Skeletal muscle satellite cell (primary cell): ENCODE data around the gene MYH15.

ENCODE experiments used
- H3K27me3 ChIP-seq: 2 replicates; pipeline ENCODE4 v1.7.0; 2013; ENCODE audit warnings: low read length; ENCODE audit not compliant: control insufficient read depth, insufficient read depth
- H3K36me3 ChIP-seq: 2 replicates; pipeline ENCODE4 v1.7.0; 2013; ENCODE audit warnings: mild to moderate bottlenecking, control low read depth, low read length; ENCODE audit not compliant: insufficient read depth
- H3K4me1 ChIP-seq: 2 replicates; pipeline ENCODE4 v1.7.0; 2013; ENCODE audit warnings: low read length; ENCODE audit not compliant: control insufficient read depth, insufficient read depth
- H3K4me2 ChIP-seq: 2 replicates; pipeline ENCODE4 v1.7.0; 2013; ENCODE audit warnings: mild to moderate bottlenecking, low read length
- H3K4me3 ChIP-seq: 2 replicates; pipeline ENCODE4 v1.7.0; 2013; ENCODE audit warnings: low read length
- H3K9ac ChIP-seq: 2 replicates; pipeline ENCODE4 v1.7.0; 2013; ENCODE audit warnings: mild to moderate bottlenecking, low read depth, low read length, moderate library complexity
- H3K9me3 ChIP-seq: replicated peaks from 2 replicates; pipeline ENCODE4 v1.7.0; 2013; ENCODE audit warnings: mild to moderate bottlenecking, control low read depth, low read length

MYH15 gene

GRCh38 chr3:108488631-108489030, 21.8 kb downstream of the MYH15 start:
- Histone ChIP-seq H3K36me3 (no peaks in the 10 kb centered on the region), H3K9ac (no peak overlapping the region), H3K4me2 (no peak overlapping the region), H3K9me3 (no peaks in the 10 kb centered on the region), H3K4me1 (peaks cover 23% of the 10 kb centered on the region), H3K27me3 (no peaks in the 10 kb centered on the region), H3K4me3 (no peak overlapping the region)

GRCh38 chr3:108487439-108487838, 23.0 kb downstream of the MYH15 start:
- Histone ChIP-seq H3K9ac (no peak overlapping the region), H3K4me1 (peaks cover 23% of the 10 kb centered on the region), H3K4me2 (peak overlapping the region; percentile 11), H3K27me3 (no peaks in the 10 kb centered on the region), H3K4me3 (no peak overlapping the region), H3K36me3 (no peaks in the 10 kb centered on the region), H3K9me3 (no peaks in the 10 kb centered on the region)

GRCh38 chr3:108486941-108487340, 23.5 kb downstream of the MYH15 start:
- peak overlapping the region; percentile 56 for H3K4me2 ChIP-seq
- no peak overlapping the region for H3K4me3 ChIP-seq
- H3K36me3 ChIP-seq: no peaks in the 10 kb centered on the region
- H3K9me3 ChIP-seq: no peaks in the 10 kb centered on the region
- peaks cover 23% of the 10 kb centered on the region for H3K4me1 ChIP-seq
- H3K27me3 ChIP-seq: no peaks in the 10 kb centered on the region
- no peak overlapping the region for H3K9ac ChIP-seq

- H3K4me2 ChIP-seq: peak overlapping the region; percentile 56
- H3K4me1 ChIP-seq: peaks cover 23% of the 10 kb centered on the region
- no peaks in the 10 kb centered on the region for H3K9me3 ChIP-seq
- H3K27me3 ChIP-seq: no peaks in the 10 kb centered on the region
- H3K36me3 ChIP-seq: no peaks in the 10 kb centered on the region
- H3K4me3 ChIP-seq: no peak overlapping the region
- H3K9ac ChIP-seq: no peak overlapping the region
These were observed 24.1 kb downstream of the MYH15 start for GRCh38 chr3:108486338-108486737.

DNA sequence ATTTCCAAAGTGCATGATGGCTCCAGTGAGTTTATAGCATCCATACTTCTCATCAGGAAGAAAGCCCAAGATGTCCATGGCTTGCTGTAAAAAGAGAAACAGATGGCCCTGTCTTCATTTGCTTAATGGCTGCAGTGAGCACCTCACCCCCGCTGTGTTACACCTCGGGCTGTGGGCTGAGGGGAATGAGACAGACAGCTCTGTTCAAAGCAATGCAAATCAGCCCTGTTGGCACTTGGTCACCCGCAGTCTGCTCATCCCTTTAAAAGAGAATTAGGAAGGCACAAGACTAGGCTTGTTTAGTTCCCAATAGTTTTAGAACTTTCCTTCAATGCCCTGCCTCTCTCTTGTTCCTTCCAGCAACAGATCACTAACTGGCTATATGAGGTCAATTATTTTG, 25.2 kb downstream of the MYH15 start:
- H3K4me2 ChIP-seq: no peak overlapping the region
- H3K9me3 ChIP-seq: no peaks in the 10 kb centered on the region
- no peak overlapping the region for H3K4me3 ChIP-seq
- H3K27me3 ChIP-seq: no peaks in the 10 kb centered on the region
- no peaks in the 10 kb centered on the region for H3K36me3 ChIP-seq
- no peak overlapping the region for H3K9ac ChIP-seq
- H3K4me1 ChIP-seq: peaks cover 23% of the 10 kb centered on the region

GRCh38 chr3:108479224-108479623, 31.2 kb downstream of the MYH15 start:
- no peak overlapping the region for H3K9ac ChIP-seq
- no peaks in the 10 kb centered on the region for H3K9me3 ChIP-seq
- no peaks in the 10 kb centered on the region for H3K27me3 ChIP-seq
- no peak overlapping the region for H3K4me2 ChIP-seq
- H3K4me1 ChIP-seq: no peaks in the 10 kb centered on the region
- H3K36me3 ChIP-seq: no peaks in the 10 kb centered on the region
- no peak overlapping the region for H3K4me3 ChIP-seq

- H3K9ac ChIP-seq: no peak overlapping the region
- H3K4me3 ChIP-seq: no peak overlapping the region
- H3K4me1 ChIP-seq: peaks cover 6% of the 10 kb centered on the region
- no peaks in the 10 kb centered on the region for H3K27me3 ChIP-seq
- peak overlapping the region; percentile 35 for H3K4me2 ChIP-seq
- no peaks in the 10 kb centered on the region for H3K36me3 ChIP-seq
- no peaks in the 10 kb centered on the region for H3K9me3 ChIP-seq
These were observed 32.8 kb downstream of the MYH15 start for GRCh38 chr3:108477511-108478147.

GRCh38 chr3:108475220-108475782, 35.1 kb downstream of the MYH15 start:
- Histone ChIP-seq H3K4me3 (no peak overlapping the region), H3K4me2 (no peak overlapping the region), H3K9me3 (no peaks in the 10 kb centered on the region), H3K27me3 (no peaks in the 10 kb centered on the region), H3K4me1 (peaks cover 27% of the 10 kb centered on the region), H3K9ac (no peak overlapping the region), H3K36me3 (no peaks in the 10 kb centered on the region)

GRCh38 chr3:108474581-108474980, 35.8 kb downstream of the MYH15 start:
- no peaks in the 10 kb centered on the region for H3K27me3 ChIP-seq
- no peak overlapping the region for H3K4me2 ChIP-seq
- H3K9me3 ChIP-seq: no peaks in the 10 kb centered on the region
- peaks cover 27% of the 10 kb centered on the region for H3K4me1 ChIP-seq
- no peak overlapping the region for H3K9ac ChIP-seq
- H3K36me3 ChIP-seq: no peaks in the 10 kb centered on the region
- H3K4me3 ChIP-seq: no peak overlapping the region

DNA sequence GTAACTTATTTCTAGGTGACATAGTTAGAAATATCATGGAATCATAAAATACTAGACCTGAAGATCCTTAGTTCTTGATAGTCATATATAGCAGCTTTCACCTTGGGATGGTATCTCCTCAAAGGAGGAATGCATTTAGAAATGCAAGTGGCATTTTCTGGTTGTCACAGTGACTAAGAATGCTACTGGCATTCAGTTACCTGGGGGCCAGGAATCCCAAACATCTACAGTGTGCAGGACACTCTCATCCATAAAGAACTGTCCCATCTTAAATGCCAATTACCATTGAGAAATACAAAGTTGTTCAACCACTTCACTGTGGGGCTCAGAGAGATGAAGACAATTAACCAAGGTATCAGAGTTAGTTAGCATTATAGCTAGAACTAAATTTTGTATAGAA, 36.7 kb downstream of the MYH15 start:
- no peak overlapping the region for H3K4me2 ChIP-seq
- H3K4me3 ChIP-seq: no peak overlapping the region
- H3K36me3 ChIP-seq: no peaks in the 10 kb centered on the region
- H3K4me1 ChIP-seq: peaks cover 27% of the 10 kb centered on the region
- no peaks in the 10 kb centered on the region for H3K9me3 ChIP-seq
- H3K27me3 ChIP-seq: no peaks in the 10 kb centered on the region
- H3K9ac ChIP-seq: no peak overlapping the region

GRCh38 chr3:108472001-108472591, 38.3 kb downstream of the MYH15 start:
- peaks cover 27% of the 10 kb centered on the region for H3K4me1 ChIP-seq
- peak overlapping the region; percentile 78 for H3K4me2 ChIP-seq
- H3K9me3 ChIP-seq: no peaks in the 10 kb centered on the region
- no peaks in the 10 kb centered on the region for H3K36me3 ChIP-seq
- no peaks in the 10 kb centered on the region for H3K27me3 ChIP-seq
- H3K9ac ChIP-seq: peak overlapping the region; percentile 33
- H3K4me3 ChIP-seq: peak overlapping the region; percentile 59

- Histone ChIP-seq H3K27me3 (no peaks in the 10 kb centered on the region), H3K4me2 (peak overlapping the region; percentile 78), H3K9ac (peak overlapping the region; percentile 31), H3K36me3 (no peaks in the 10 kb centered on the region), H3K4me1 (peaks cover 27% of the 10 kb centered on the region), H3K4me3 (peak overlapping the region; percentile 59), H3K9me3 (no peaks in the 10 kb centered on the region)
These were observed 39.0 kb downstream of the MYH15 start for GRCh38 chr3:108471426-108471825.
